RWPE1 (cell line): Measurements from ENCODE around the gene BNIP3.
A peak's percentile ranks its signal among the peaks of the same experiment; 100 is the strongest.

Experiments used
- CTCF ChIA-PET: fragments of 350-600 bp; sonication (Branson Sonifier 250); formaldehyde crosslinking; extraction: SDS; loops from one replicate; lab custom pipeline; 2021; lab: Yijun Ruan, JAX
- POLR2A ChIA-PET: fragments of 400-600 bp; formaldehyde crosslinking; extraction: SDS; loops from one replicate; lab custom pipeline; 2020; ENCODE audit warnings: antibody characterized with exemption; ENCODE audit not compliant: low non-redundant PET; lab: Yijun Ruan, JAX
- DNase-seq: peaks from one replicate; pipeline ENCODE4 v3.0.0; 2012; ENCODE audit warnings: low spot score
- H3K27ac ChIP-seq: fragments of 450-650 bp; 2 replicates; pipeline ENCODE4 v1.5.1; 2017
- TF ChIP-seq, protein P1 (sequence below): fragments of 450-650 bp; conservative IDR thresholded peaks from 2 replicates; pipeline ENCODE4 v1.5.1; 2017; ENCODE audit warnings: low read depth, mild to moderate bottlenecking

Gene BNIP3

DNA sequence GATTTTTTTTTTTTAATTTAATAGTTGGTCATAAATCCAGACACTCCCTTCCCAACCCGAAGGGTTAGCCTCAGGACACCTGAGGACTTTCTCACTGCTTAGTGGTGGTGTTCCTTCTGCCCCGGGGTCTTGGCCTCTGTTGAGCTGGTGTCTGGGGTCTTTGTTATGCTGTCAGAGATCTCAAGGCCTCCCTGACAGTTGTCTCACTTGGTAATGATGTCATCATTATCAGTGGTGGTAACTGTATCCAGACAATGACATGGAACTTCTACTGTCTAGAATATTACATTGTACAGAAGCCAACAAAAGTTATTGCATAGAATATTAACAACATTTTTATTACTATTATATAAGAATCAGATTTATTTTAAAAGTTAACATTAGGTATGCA is 48.0 kb downstream of the BNIP3 start:
- POLR2A ChIA-PET: no interaction called here
- TF ChIP-seq, protein P1, sequence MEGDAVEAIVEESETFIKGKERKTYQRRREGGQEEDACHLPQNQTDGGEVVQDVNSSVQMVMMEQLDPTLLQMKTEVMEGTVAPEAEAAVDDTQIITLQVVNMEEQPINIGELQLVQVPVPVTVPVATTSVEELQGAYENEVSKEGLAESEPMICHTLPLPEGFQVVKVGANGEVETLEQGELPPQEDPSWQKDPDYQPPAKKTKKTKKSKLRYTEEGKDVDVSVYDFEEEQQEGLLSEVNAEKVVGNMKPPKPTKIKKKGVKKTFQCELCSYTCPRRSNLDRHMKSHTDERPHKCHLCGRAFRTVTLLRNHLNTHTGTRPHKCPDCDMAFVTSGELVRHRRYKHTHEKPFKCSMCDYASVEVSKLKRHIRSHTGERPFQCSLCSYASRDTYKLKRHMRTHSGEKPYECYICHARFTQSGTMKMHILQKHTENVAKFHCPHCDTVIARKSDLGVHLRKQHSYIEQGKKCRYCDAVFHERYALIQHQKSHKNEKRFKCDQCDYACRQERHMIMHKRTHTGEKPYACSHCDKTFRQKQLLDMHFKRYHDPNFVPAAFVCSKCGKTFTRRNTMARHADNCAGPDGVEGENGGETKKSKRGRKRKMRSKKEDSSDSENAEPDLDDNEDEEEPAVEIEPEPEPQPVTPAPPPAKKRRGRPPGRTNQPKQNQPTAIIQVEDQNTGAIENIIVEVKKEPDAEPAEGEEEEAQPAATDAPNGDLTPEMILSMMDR: no peak
- CTCF ChIA-PET: no interaction called here
- H3K27ac ChIP-seq: peak overlapping the region; percentile 18; the same call in 1 of the 2 replicates
- no peak for DNase-seq

DNA sequence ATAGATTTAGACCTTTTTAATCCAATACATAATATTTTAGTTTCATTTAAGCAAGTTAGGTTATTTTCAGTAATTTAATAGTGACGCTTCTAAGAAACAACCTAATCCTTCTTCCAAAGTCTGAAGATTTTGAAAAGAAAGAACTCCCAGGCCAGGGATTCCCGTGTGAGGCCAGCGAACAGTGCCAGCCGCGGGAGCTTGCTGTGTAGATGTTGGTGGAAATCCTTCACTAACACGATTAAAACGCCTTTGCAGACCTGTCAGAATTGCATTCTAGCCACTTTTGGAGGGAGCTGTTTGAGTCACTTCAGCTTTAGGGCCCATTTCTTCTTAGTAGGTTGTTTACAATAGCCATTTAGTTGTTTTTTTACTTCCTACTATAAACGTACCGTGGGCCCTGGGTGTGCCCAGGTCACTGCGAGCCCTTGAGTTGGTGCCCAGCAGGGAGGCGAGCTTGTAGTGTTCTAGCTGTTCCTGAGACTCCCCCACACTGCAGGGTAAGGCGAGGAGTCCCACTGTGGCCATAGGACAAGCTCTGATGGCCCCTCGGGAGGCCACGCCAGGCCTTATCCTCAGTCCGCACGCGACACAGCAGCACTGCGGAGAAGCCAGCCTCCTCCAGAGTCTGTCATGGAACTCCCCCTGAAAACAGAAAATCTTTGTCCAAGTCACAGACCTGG is 48.6 kb downstream of the BNIP3 start:
- POLR2A ChIA-PET: no interaction called here
- CTCF ChIA-PET: no interaction called here
- TF ChIP-seq, protein P1: no peak

DNA sequence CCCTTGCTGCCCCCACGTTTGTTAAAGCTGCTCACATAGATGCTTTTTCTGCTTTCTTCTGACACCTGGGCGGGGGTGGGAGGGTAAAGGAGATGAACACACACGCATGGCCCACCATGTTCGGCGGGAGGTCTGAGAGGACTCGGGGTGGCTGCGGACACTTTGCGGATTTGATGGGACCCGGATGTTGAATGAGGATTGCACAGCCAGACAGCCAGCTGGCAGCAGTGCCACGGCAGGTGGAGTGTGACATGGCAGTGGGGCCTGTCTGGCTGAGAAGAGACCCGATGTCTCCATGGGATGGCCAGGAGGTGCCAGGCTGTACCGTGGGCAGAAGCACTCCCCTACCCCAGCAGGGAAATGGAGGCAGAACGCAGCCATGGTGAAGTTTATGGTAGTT is 49.7 kb downstream of the BNIP3 start:
- H3K27ac ChIP-seq: peak overlapping the region; percentile 25
- ChIA-PET POLR2A (no interaction called here), CTCF (interaction anchor here (0.6 kb wide), 1 partner anchor 46 kb away, joined by 3 read pairs; no protein-coding TSS in a partner anchor)
- no peak for DNase-seq
- TF ChIP-seq, protein P1: no peak

More for the DNA sequence above, 48.6 kb downstream of the BNIP3 start:
- H3K27ac ChIP-seq: peak overlapping the region; percentile 18; the same call in 1 of the 2 replicates
- no peak for DNase-seq

DNA sequence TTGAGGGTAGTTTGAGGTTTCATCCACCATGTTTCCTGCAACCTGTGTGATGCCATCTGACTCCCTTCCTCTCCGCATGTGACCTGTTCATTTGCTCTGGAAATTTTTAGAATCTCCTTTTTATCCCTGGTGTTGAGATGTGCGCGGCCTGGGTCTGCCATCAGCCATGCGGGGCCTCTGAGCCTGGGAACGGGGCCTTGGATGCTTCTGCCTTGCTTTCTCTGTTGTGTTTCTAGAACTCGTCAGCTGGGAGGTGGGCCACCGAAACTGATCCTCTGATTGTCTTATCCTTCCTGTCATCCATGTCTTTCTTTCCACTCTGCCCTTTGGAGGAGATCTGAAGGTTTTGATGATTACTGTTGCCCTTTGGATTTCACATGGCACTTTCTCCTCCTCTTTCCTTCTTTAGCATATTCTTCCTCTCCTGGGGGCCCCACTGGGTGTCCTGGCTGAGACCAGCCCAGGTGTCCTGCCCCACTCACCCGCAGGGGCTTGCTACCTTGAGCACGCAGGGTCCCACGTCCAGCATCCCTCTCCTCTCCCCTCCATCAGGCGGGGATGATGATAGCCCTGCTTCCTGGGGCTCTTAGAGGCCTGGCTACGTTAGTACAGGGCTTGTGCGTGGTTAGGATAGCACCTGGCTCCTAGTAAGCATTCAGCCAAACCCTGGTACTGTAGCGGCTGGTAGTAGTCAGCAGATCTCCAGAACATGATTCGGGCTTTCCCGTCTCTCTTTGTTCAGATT is 51.0 kb downstream of the BNIP3 start:
- CTCF ChIA-PET: interaction anchor here (0.6 to 0.7 kb wide), 2 partner anchors 42 to 112 kb away, joined by 3 to 4 read pairs; no protein-coding TSS in a partner anchor
- TF ChIP-seq, protein P1: no peak

DNA sequence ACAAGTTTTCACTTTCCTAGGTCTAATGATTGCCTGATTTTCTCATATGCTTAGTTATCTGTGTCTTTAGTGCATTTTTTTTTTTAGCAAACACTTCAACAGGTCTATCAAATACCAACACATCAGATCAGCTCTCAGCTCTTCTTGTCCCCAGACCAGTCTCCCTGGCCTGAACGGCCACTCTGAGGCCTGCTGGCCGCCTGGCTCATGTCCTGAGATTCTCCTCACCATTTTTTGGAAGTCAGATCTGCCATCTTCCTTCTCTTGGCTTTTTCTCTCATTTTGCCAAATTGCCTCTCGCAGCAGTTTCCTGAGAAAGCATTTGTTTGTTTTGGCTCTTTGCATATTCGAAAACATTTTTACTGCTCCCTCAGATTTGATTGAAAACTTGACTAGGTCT is 51.6 kb downstream of the BNIP3 start:
- TF ChIP-seq, protein P1: no peak
- ChIA-PET POLR2A (no interaction called here), CTCF (no interaction called here)
- no peak for DNase-seq
- H3K27ac ChIP-seq: no peak overlapping the region

More for the DNA sequence above, 51.0 kb downstream of the BNIP3 start:
- no peak for DNase-seq
- POLR2A ChIA-PET: no interaction called here
- peak overlapping the region; percentile 25 for H3K27ac ChIP-seq

DNA sequence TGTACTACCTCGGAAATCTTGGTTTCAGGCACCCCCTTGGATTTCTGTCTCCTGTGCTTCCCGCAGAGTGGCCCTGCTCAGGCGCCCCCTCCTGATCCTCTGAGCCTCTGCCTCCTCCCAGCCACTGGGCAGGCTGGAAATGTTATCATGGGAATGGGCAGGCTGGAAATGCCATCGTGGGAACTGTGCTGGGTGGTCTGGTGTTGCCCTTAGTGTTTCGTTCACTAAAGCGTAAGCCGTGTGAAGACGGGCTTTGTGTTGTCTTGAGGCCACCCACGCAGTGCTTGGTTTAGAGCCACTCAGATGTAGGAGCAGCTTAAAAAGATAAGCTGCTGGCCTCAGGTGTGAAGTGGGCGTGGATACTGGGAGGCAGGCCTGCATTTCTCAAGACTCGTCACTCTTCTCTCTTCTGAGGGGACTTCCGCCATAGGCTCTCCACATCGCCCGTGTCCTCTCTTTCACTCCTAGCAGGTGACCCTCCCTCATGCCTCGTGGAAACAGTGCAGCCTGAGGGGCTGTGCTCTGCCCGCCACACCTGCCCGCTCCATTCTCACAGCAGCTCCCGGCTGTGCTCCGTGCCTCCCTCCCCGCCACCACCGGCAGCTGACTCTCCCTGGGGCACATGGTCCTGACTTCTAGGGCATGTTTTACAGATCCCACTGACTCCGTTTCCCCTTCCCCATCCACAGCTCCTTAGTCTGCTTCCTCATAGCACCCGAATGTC is 52.4 kb downstream of the BNIP3 start:
- no peak for DNase-seq

More for the DNA sequence above, 52.4 kb downstream of the BNIP3 start:
- H3K27ac ChIP-seq: peak overlapping the region; percentile 45; the same call in 1 of the 2 replicates
- ChIA-PET CTCF (interaction anchor here (0.7 kb wide), 1 partner anchor 32 kb away, joined by 3 read pairs; no protein-coding TSS in a partner anchor), POLR2A (no interaction called here)
- TF ChIP-seq, protein P1: no peak
